IMR-90 (cell line): Measurements from ENCODE around the gene HIVEP3. TPM values are rescaled to one million over a fixed set of nuclear protein-coding genes. Genes with fewer than 3 reads are reported as not detected.

Experiments
- ATAC-seq: fragments of 200-7000 bp; cut with Tn5 transposase; 2 replicates; pipeline ENCODE4 v1.9.1; 2020; ENCODE audit warnings: low read depth, mild to moderate bottlenecking, moderate library complexity
- BruUV-seq: library from RNA; stranded (reverse); fragments of 400-500 nt; replicated peaks from 2 replicates; lab custom pipeline; 2021; lab: Mats Ljungman, UMichigan
- CTCF ChIA-PET: fragments of 300-600 bp; formaldehyde crosslinking; extraction: SDS; loops from one replicate; lab custom pipeline; 2021; ENCODE audit warnings: antibody characterized with exemption; lab: Yijun Ruan, JAX
- POLR2A ChIA-PET: fragments of 300-600 bp; sonication (Branson Sonifier 250); formaldehyde crosslinking; loops from one replicate; lab custom pipeline; 2022; ENCODE audit warnings: antibody characterized with exemption; ENCODE audit not compliant: unreplicated experiment; lab: Charles Lee
- DNase-seq: peaks from one replicate; pipeline ENCODE4 v3.0.0; 2013
- H2AFZ ChIP-seq: replicated peaks from 2 replicates; pipeline ENCODE3; 2013; ENCODE audit warnings: low read length, mild to moderate bottlenecking; ENCODE audit not compliant: poor library complexity
- H2AK5ac ChIP-seq: 2 replicates; pipeline ENCODE4 v1.6.1; 2013; ENCODE audit warnings: low read depth, low read length, inconsistent platforms
- H2AK9ac ChIP-seq: replicated peaks from 2 replicates; pipeline ENCODE3; 2013; ENCODE audit warnings: mild to moderate bottlenecking, low read depth, low read length, moderate library complexity; ENCODE audit not compliant: poor library complexity
- H2BK120ac ChIP-seq: 2 replicates; pipeline ENCODE4 v1.6.1; 2013; ENCODE audit warnings: low read depth, low read length, inconsistent platforms
- H2BK15ac ChIP-seq: 3 replicates; pipeline ENCODE4 v1.6.1; 2013; ENCODE audit warnings: low read depth, low read length, inconsistent platforms
- H2BK20ac ChIP-seq: 2 replicates; pipeline ENCODE4 v1.6.1; 2013; ENCODE audit warnings: low read depth, mild to moderate bottlenecking, inconsistent platforms, low read length, moderate library complexity
- H2BK5ac ChIP-seq: 2 replicates; pipeline ENCODE4 v1.6.1; 2013; ENCODE audit warnings: mild to moderate bottlenecking, low read depth, low read length, inconsistent platforms; ENCODE audit not compliant: poor library complexity, severe bottlenecking
- H3K14ac ChIP-seq: replicated peaks from 2 replicates; pipeline ENCODE4 v1.6.1; 2013; ENCODE audit warnings: low read depth, low read length, inconsistent platforms
- H3K18ac ChIP-seq: 2 replicates; pipeline ENCODE4 v1.6.1; 2013; ENCODE audit warnings: low read depth, low read length, control low read depth
- H3K23ac ChIP-seq: 2 replicates; pipeline ENCODE4 v1.6.1; 2013; ENCODE audit warnings: low read depth, low read length, inconsistent platforms
- H3K27ac ChIP-seq: 2 replicates; pipeline ENCODE4 v1.5.1; 2013; ENCODE audit warnings: mild to moderate bottlenecking, control low read depth, low read length; ENCODE audit not compliant: insufficient read depth
- H3K27me3 ChIP-seq: 2 replicates; pipeline ENCODE4 v1.6.1; 2013; ENCODE audit warnings: low read length; ENCODE audit not compliant: control insufficient read depth, insufficient read depth
- H3K36me3 ChIP-seq: 2 replicates; pipeline ENCODE4 v1.6.1; 2013; ENCODE audit warnings: low read length, mixed read lengths; ENCODE audit not compliant: control insufficient read depth, insufficient read depth
- H3K4ac ChIP-seq: 2 replicates; pipeline ENCODE4 v1.6.1; 2013; ENCODE audit warnings: low read depth, low read length, inconsistent platforms
- H3K4me1 ChIP-seq: 2 replicates; pipeline ENCODE4 v1.6.1; 2013; ENCODE audit warnings: low read length, mixed read lengths; ENCODE audit not compliant: control insufficient read depth, insufficient read depth
- H3K4me2 ChIP-seq: 2 replicates; pipeline ENCODE4 v1.6.1; 2013; ENCODE audit warnings: low read depth, mild to moderate bottlenecking, control low read depth, low read length, moderate library complexity
- H3K4me3 ChIP-seq: 2 replicates; pipeline ENCODE4 v1.5.1; 2013; ENCODE audit warnings: low read depth, mild to moderate bottlenecking, control low read depth, low read length, moderate library complexity; ENCODE audit not compliant: insufficient read depth
- H3K56ac ChIP-seq: 2 replicates; pipeline ENCODE4 v1.6.1; 2013; ENCODE audit warnings: low read length, inconsistent platforms; ENCODE audit not compliant: insufficient read depth; ENCODE audit errors: extremely low read depth
- H3K79me1 ChIP-seq, 2 experiments: 2 replicates each; pipeline ENCODE4 v1.6.1; 2013; ENCODE audit warnings: low read length in 2 of 2, inconsistent platforms in 1 of 2, low read depth in 1 of 2
- H3K9ac ChIP-seq: 2 replicates; pipeline ENCODE4 v1.6.1; 2013; ENCODE audit warnings: low read depth, low read length, control low read depth
- H3K9me1 ChIP-seq: 2 replicates; pipeline ENCODE4 v1.6.1; 2013; ENCODE audit warnings: low read length, inconsistent platforms; ENCODE audit not compliant: insufficient read depth
- H3K9me3 ChIP-seq: 2 replicates; pipeline ENCODE4 v1.6.1; 2013; ENCODE audit warnings: low read length; ENCODE audit not compliant: control insufficient read depth, insufficient read depth
- H4K20me1 ChIP-seq: 2 replicates; pipeline ENCODE4 v1.6.1; 2013; ENCODE audit warnings: low read length, inconsistent platforms; ENCODE audit not compliant: insufficient read depth
- H4K5ac ChIP-seq: 2 replicates; pipeline ENCODE4 v1.6.1; 2013; ENCODE audit warnings: mild to moderate bottlenecking, low read depth, low read length, control low read depth
- H4K8ac ChIP-seq, 2 experiments: 2 replicates each; pipeline ENCODE4 v1.6.1; 2013; ENCODE audit warnings: low read depth in 2 of 2, low read length in 2 of 2, control low read depth in 1 of 2, inconsistent platforms in 1 of 2
- H4K91ac ChIP-seq: 2 replicates; pipeline ENCODE4 v1.6.1; 2013; ENCODE audit warnings: low read depth, low read length, inconsistent platforms; ENCODE audit not compliant: insufficient read depth
- BHLHE40 ChIP-seq: fragments of 150-350 bp; IDR thresholded peaks from 2 replicates; pipeline ENCODE4 v1.6.1; 2016; ENCODE audit warnings: mild to moderate bottlenecking, low read depth, low read length
- CEBPB ChIP-seq: IDR thresholded peaks from 2 replicates; pipeline ENCODE4 v1.6.1; 2012; ENCODE audit warnings: low read depth, low read length, improper control_type of control experiment
- CTCF ChIP-seq: conservative IDR thresholded peaks from 2 replicates; pipeline ENCODE4 v1.5.1; 2012; ENCODE audit warnings: mild to moderate bottlenecking, low read depth, low read length, improper control_type of control experiment
- FOS ChIP-seq: fragments of 150-350 bp; IDR thresholded peaks from 2 replicates; pipeline ENCODE4 v1.6.1; 2016; ENCODE audit warnings: low read depth, low read length
- MAFK ChIP-seq: IDR thresholded peaks from 2 replicates; pipeline ENCODE4 v1.6.1; 2012; ENCODE audit warnings: low read depth, low read length, improper control_type of control experiment
- NFE2L2 ChIP-seq: fragments of 150-350 bp; IDR thresholded peaks from 2 replicates; pipeline ENCODE4 v1.6.1; 2016; ENCODE audit warnings: low read depth, mild to moderate bottlenecking, low read length
- POLR2A ChIP-seq: IDR thresholded peaks from 2 replicates; pipeline ENCODE4 v1.6.1; 2012; ENCODE audit warnings: mild to moderate bottlenecking, low read depth, low read length
- RCOR1 ChIP-seq: IDR thresholded peaks from 2 replicates; pipeline ENCODE4 v1.6.1; 2012; ENCODE audit warnings: mild to moderate bottlenecking, low read length, improper control_type of control experiment; ENCODE audit not compliant: insufficient replicate concordance
- SMC3 ChIP-seq: fragments of 150-350 bp; IDR thresholded peaks from 2 replicates; pipeline ENCODE4 v1.6.1; 2016; ENCODE audit warnings: low read depth, mild to moderate bottlenecking, antibody characterized with exemption, low read length, moderate library complexity
- USF2 ChIP-seq: fragments of 150-350 bp; IDR thresholded peaks from 2 replicates; pipeline ENCODE4 v1.6.1; 2017; ENCODE audit warnings: mild to moderate bottlenecking, antibody characterized with exemption, low read length, low read depth
- WGBS, 2 experiments: methylation state at CpG; one replicate each; pipeline versions ENCODE4 v1.1.5 to v1.1.7; 2013; ENCODE audit warnings: missing lambda C conversion rate in 2 of 2; ENCODE audit not compliant: insufficient read length in 1 of 2; ENCODE audit errors: extremely low coverage in 2 of 2; 5-methylcytosine and 5-hydroxymethylcytosine counted together
- dilution Hi-C: fragments of 300-500 bp; cut with HindIII; formaldehyde crosslinking; loops from one replicate; pipeline ENCODE4 v1.14.3; 2018; ENCODE audit warnings: low sequenced_read_pairs; ENCODE audit not compliant: unreplicated experiment
- in situ Hi-C: fragments of 300-500 bp; cut with MboI; formaldehyde crosslinking; loops from 3 replicates; pipeline ENCODE4 v1.14.3; 2019; ENCODE audit warnings: low sequenced_read_pairs, inconsistent platforms, mixed read lengths
- intact Hi-C: fragments of 100-400 bp; cut with micrococcal nuclease; formaldehyde crosslinking; loops from 2 replicates; pipeline ENCODE4 v1.10.0; 2022
- polyA plus RNA-seq, 3 experiments: library from polyadenylated mRNA; depleted of rRNA; stranded (reverse); fragments of >200 nt; gene quantifications; 2 replicates each; pipeline ENCODE4 v1.2.3, GENCODE V29; 2012; ENCODE audit warnings: low replicate concordance in 1 of 3
- total RNA-seq: library from RNA; depleted of rRNA; stranded (reverse); fragments of >200 nt; gene quantifications from 2 replicates; pipeline ENCODE4 v1.2.3, GENCODE V29; 2012

HIVEP3 gene
- total and polyA plus RNA-seq, 2 of the 4 experiments (the other 2 are of a cell fraction) = 1.4 to 4.0 TPM

DNA sequence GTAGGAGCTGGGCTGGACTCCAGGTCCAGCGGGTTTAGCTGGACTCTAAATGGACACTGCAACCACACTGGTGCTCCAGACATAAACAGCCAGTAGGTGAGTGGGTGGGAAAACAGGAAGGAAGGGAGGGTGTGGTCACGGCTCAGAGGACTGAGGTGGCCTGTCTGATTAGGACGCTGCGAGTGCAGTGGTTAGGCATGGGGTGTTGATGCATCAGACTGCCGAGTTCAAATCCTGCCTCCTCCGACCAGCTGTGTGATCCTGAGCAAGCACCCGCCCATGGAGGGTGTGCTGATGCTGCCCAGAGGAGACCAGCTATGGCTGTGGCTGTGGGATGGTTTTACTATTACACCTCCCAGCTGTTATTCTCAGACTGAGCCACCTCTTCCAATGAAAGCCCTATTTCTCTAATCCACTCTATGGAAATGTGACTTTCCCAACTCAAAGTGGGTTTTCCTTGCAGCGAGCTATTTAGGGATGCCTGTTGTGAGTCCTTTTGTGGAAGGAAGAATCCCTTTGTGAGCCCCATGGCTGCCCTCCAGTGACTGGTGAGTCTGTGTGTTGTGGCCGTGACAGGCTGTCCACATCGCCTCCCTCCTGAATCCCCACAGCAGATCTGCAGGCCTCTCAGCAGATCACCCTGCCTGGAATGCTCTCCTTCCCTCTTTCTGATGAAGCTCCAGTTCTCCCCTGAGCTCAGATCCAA is 377.7 kb downstream of the HIVEP3 start:
- Histone ChIP-seq H3K14ac (no peak overlapping the region), H2AK5ac (no peak overlapping the region), H3K27ac (no peak overlapping the region), H2BK15ac (no peak overlapping the region), H2BK5ac (no peak overlapping the region), H3K4me3 (no peak overlapping the region), H3K18ac (no peak overlapping the region), H3K4ac (no peak overlapping the region), H3K4me1 (peaks cover 11% of the 10 kb centered on the region), H4K8ac (no peak overlapping the region), H3K9me3 (no peaks in the 10 kb centered on the region), H3K4me2 (no peak overlapping the region), H2AFZ (no peak overlapping the region), H4K20me1 (peaks cover 2% of the 10 kb centered on the region; the same call in 1 of the 2 replicates), H3K36me3 (no peaks in the 10 kb centered on the region), H3K9me1 (0 out of 2 replicates have a peak, but pooled peaks cover under 1% of the 10 kb centered on the region), H3K27me3 (no peaks in the 10 kb centered on the region), H2BK20ac (no peak overlapping the region), H4K91ac (no peak overlapping the region), H4K5ac (no peak overlapping the region), H3K23ac (no peak overlapping the region), H3K56ac (no peak overlapping the region), H3K9ac (no peak overlapping the region), H3K79me1 (no peaks in the 10 kb centered on the region), H2AK9ac (no peak overlapping the region), H2BK120ac (no peak overlapping the region)
- TF ChIP-seq FOS (no peak), RCOR1 (no peak), SMC3 (no peak), MAFK (no peak), POLR2A (no peak), CTCF (no peak), CEBPB (no peak), NFE2L2 (no peak), USF2 (no peak), BHLHE40 (no peak)
- ChIA-PET POLR2A (no interaction called here), CTCF (no interaction called here)
- dilution Hi-C loops = no loop called here
- in situ Hi-C loops = no loop called here
- no TSS peak for BruUV-seq
- DNase-seq (peak; percentile 52), ATAC-seq (no peak)
- intact Hi-C loops = no loop called here
- WGBS, 2 experiments = 40% methylated on average over 2 of the region's 10 CpGs; no CpG with 5 or more reads in 1 of the 2 experiments
